ENCODE data around the gene PRPF8. TPM values are rescaled to one million over a fixed set of nuclear protein-coding genes. Genes with fewer than 3 reads are reported as not detected.
"Not testable (repeated sequence)": the region's sequence is repeated elsewhere in the genome, so short reads cannot be mapped to it uniquely, and the experiment has no call there.

PRPF8 gene
- total RNA-seq, 6 experiments from 2014 or later = 224 to 285 (median 248) TPM

DNA sequence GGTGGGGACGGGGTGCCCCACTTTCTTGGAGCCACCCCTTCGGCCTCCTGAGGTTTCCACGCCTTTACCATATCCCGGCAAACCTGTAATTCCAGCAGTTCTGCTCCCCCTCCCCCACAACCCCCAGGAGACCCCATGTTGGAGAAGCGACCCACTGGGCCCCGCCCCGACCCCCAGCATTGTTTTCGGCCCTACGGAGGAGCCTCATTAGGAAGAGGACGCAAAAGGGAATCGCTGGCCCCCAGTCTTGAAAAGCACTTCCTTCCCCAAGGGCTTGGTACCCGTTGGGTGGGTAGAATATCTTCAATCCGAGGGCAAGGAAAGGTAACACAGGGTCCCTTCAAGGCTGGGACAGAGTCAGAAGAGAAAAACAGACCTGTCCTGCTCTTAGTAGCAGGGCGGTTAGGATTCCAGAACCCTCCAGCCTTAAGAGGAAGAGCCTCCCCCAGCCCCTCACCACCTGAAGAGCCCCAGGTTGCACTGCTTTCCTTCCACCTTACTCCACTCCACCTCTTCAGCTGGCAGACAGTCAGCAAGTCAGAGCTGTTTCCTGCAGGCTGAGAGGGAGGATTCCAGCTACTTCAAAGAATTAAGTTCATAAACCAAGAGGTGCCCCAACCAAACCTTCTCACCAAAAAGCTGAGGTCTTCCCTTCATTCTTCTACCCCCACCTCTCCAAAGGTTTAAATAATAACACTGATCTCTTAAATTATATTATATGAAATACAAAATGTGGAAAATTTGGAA, 26.3 kb upstream of the PRPF8 start:
- peaks cover 36% of the 10 kb centered on the region for H3K4me1 Mint-ChIP-seq (ENCODE audit: low read depth)
- H3K27ac Mint-ChIP-seq = peak overlapping the region; percentile 79
- DNase-seq = no peak
- H3K4me3 Mint-ChIP-seq = peak overlapping the region; percentile 91
- peaks cover 30% of the 10 kb centered on the region for H3K27me3 Mint-ChIP-seq (ENCODE audit: insufficient read depth)
- H3K9me3 Mint-ChIP-seq = no peaks in the 10 kb centered on the region
- TF ChIP-seq, protein P1, sequence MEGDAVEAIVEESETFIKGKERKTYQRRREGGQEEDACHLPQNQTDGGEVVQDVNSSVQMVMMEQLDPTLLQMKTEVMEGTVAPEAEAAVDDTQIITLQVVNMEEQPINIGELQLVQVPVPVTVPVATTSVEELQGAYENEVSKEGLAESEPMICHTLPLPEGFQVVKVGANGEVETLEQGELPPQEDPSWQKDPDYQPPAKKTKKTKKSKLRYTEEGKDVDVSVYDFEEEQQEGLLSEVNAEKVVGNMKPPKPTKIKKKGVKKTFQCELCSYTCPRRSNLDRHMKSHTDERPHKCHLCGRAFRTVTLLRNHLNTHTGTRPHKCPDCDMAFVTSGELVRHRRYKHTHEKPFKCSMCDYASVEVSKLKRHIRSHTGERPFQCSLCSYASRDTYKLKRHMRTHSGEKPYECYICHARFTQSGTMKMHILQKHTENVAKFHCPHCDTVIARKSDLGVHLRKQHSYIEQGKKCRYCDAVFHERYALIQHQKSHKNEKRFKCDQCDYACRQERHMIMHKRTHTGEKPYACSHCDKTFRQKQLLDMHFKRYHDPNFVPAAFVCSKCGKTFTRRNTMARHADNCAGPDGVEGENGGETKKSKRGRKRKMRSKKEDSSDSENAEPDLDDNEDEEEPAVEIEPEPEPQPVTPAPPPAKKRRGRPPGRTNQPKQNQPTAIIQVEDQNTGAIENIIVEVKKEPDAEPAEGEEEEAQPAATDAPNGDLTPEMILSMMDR (IDR thresholded peaks at IDR 0.05) = no peak
- H3K36me3 Mint-ChIP-seq (ENCODE audit: low read depth) = peaks cover 36% of the 10 kb centered on the region

DNA sequence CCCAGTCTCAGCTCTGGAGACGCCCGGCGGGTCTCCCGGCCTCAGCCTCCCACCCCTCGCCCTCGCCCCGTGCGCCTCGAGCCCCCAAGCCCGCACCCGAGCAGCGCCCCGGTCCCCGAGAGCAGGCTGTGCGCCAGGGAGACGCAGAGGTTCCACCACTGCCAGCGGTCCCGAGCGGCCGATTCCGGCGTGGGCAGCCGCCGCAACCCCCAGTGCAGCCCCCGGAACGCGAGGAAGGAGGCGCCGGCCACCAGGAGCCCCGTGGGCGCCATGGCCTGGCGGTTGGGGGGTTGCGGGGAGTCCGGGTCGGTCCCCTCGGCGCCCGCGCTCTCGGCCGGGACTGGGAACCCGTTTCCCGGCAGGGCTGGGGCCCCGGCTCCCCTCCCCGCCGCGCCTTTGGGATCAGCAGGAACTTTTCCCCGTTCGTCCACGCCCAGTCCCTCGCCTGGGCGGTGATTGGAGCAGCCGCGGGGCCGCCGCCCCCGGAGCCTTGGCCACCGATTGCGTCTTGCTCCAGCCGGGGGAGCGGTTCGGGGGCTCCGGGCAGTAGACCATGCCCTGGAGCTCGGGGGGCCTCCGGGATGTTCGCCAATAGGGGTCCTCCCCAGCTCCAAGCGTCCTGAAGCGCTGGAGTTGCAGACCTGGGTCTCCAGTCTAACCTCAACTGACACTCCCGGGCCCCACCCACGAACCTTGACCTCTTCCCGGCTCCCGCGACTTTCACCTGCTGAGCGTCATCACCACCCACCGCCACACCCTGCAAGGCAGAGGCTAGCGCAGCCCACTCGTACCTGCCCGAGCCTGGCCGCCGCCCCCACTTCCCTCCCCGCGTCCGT, 25.5 kb upstream of the PRPF8 start, which contains the start of gene TLCD2:
Gene TLCD2, minus strand, starts transcription at position 407 of the 836 bp plus-strand sequence. Its CDS starts 135 bp downstream, at position 272.
- peak within 1 kb of the TSS; percentile 91 for H3K4me3 Mint-ChIP-seq
- H3K36me3 Mint-ChIP-seq (ENCODE audit: low read depth) = peaks cover 36% of the 10 kb centered on the region
- TF ChIP-seq, protein P1 (IDR thresholded peaks at IDR 0.05) = no peak
- peaks cover 36% of the 10 kb centered on the region for H3K4me1 Mint-ChIP-seq (ENCODE audit: low read depth)
- H3K27ac Mint-ChIP-seq = peak within 1 kb of the TSS; percentile 79
- peak; percentile 55 for DNase-seq
- no peaks in the 10 kb centered on the region for H3K9me3 Mint-ChIP-seq
- H3K27me3 Mint-ChIP-seq (ENCODE audit: insufficient read depth) = peaks cover 29% of the 10 kb centered on the region

DNA sequence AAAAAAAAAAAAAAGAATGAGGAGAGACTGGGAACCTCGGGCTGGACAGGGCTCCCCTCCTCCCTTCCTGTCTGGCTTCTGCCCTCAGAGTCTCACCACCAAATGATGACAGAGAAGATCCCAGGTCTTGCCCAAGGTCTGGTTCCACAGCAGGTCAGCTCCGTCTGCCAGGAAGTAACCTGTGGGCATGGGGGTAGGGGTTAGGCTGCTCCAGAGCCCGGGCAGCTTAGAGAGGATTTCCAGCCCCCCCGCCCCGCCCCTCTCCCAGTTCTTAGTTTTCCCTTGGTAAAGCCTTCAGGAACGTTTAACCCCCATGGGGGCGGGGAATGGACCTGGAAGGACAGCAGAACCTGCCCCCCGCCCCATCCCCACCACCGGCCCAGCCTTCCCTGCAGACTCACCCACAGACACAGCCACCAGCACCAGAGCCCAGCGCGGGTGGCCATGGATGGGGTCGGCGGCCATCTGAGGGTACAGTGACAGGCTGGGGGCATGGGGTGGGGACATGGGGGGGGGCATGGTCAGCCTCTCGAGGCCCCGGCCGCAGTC, 24.8 kb upstream of the PRPF8 start:
- peak overlapping the region; percentile 63 for H3K4me3 Mint-ChIP-seq
- H3K27me3 Mint-ChIP-seq (ENCODE audit: insufficient read depth) = peaks cover 27% of the 10 kb centered on the region
- DNase-seq = peak; percentile 55
- peaks cover 36% of the 10 kb centered on the region for H3K4me1 Mint-ChIP-seq (ENCODE audit: low read depth)
- H3K9me3 Mint-ChIP-seq = no peaks in the 10 kb centered on the region
- H3K27ac Mint-ChIP-seq = peak overlapping the region; percentile 40; the same call in 1 of the 2 replicates
- TF ChIP-seq, protein P1 (IDR thresholded peaks at IDR 0.05) = no peak
- H3K36me3 Mint-ChIP-seq (ENCODE audit: low read depth) = peaks cover 35% of the 10 kb centered on the region

DNA sequence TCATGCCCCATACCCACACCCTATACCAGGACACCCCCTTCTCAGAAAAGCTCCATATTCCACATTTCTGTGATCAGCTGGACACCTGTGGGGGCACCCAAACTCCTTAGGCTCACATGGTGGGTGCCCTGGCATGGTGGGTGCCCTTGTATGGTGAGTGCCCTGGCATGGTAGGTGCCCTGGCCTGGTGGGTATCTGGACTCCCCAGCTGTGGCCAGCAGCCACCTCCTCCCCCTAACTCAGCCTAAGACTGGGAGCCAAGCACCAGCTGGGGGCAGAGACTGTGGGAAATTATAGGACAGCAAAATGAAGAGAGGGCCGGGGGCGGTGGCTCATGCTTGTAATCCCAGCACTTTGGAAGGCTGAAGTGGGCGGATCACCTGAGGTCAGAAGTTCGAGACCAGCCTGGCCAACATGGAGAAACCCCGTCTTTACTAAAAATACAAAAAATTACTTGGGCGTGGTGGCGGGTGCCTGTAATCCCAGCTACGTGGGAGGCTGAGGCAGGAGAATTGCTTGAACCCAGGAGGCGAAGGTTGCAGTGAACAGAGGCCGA, 24.2 kb upstream of the PRPF8 start:
- Mint-ChIP-seq H3K4me3 (peak overlapping the region; percentile 63; the same call in 1 of the 2 replicates), H3K27ac (peak overlapping the region; percentile 52), H3K36me3 (ENCODE audit: low read depth) (peaks cover 29% of the 10 kb centered on the region), H3K4me1 (ENCODE audit: low read depth) (peaks cover 34% of the 10 kb centered on the region), H3K27me3 (ENCODE audit: insufficient read depth) (peaks cover 25% of the 10 kb centered on the region)
- not testable (repeated sequence) for H3K9me3 Mint-ChIP-seq, DNase-seq

DNA sequence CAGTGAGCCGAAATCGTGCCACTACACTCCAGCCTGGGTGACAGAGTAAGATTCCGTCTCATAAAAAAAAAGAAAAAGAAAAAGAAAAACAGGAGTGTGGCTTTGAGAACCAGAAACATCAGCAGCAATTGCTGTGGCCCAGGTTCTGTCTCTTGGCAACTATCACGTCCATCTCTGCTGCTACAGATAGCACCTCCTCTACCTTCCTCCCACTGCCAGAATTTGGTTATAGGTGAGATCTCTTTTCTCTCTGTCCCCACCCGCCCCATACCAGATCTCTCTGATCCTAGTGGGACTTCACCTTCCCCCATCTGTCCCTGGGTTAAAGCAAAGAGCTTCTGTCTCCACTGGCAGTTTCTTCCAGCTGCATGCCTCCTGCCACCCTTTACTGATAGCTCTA, 22.4 kb upstream of the PRPF8 start:
- TF ChIP-seq, protein P1 (IDR thresholded peaks at IDR 0.05) = no peak
- H3K4me3 Mint-ChIP-seq = no peak overlapping the region
- H3K27me3 Mint-ChIP-seq (ENCODE audit: insufficient read depth) = peaks cover 20% of the 10 kb centered on the region
- peaks cover 11% of the 10 kb centered on the region for H3K36me3 Mint-ChIP-seq (ENCODE audit: low read depth)
- no peak overlapping the region for H3K27ac Mint-ChIP-seq
- no peaks in the 10 kb centered on the region for H3K9me3 Mint-ChIP-seq
- no peak for DNase-seq
- H3K4me1 Mint-ChIP-seq (ENCODE audit: low read depth) = peaks cover 24% of the 10 kb centered on the region
